ENCODE measurements around the gene CSNK1D. TPM values are rescaled to one million over a fixed set of nuclear protein-coding genes. Genes with fewer than 3 reads are reported as not detected.

The CSNK1D gene
- total RNA-seq, 2 experiments from 2014 or later, result 277 to 286 TPM

- intact Hi-C loops (cut with DNase I, micrococcal nuclease), result no loop called here
Measured at GRCh38 chr17:82250868-82251500, 22.5 kb downstream of the CSNK1D start.

GRCh38 chr17:82249896-82250581 is 23.5 kb downstream of the CSNK1D start:
- Histone ChIP-seq H3K4me1 (ENCODE audit: insufficient read depth, low read length) (peaks cover 26% of the 10 kb centered on the region), H3K27ac (ENCODE audit: low read depth in 1 of 2, low read length in 2 of 2) (no peak overlapping the region), H3K4me3 (ENCODE audit: low read length) (no peak overlapping the region), H3K9me3 (ENCODE audit: control insufficient read depth in 1 of 2, insufficient read depth in 1 of 2, low read length in 2 of 2) (peaks cover 0 to 18% of the 10 kb centered on the region in 2 experiments), H3K27me3 (ENCODE audit: control insufficient read depth in 1 of 2, insufficient read depth in 2 of 2, low read length in 2 of 2) (no peaks in the 10 kb centered on the region), H3K36me3 (ENCODE audit: insufficient read depth, low read length) (peaks cover 87% of the 10 kb centered on the region)
- Mint-ChIP-seq H3K9me3 (no peaks in the 10 kb centered on the region), H3K27me3 (no peaks in the 10 kb centered on the region), H3K4me3 (no peak overlapping the region), H3K4me1 (ENCODE audit: low read depth) (peaks cover 6% of the 10 kb centered on the region), H3K36me3 (ENCODE audit: low read depth) (peaks cover 73% of the 10 kb centered on the region), H3K27ac (no peak overlapping the region)
- intact Hi-C loops (cut with DNase I, micrococcal nuclease), result no loop called here
- ChIA-PET POLR2A (no interaction called here), CTCF (no interaction called here)
- DNase-seq, result no peak
- no peak for ATAC-seq (ENCODE audit: poor library complexity)
- no peak for TF ChIP-seq CTCF (IDR thresholded peaks at IDR 0.05)

More at GRCh38 chr17:82250868-82251500, 22.5 kb downstream of the CSNK1D start:
- H3K27me3 Mint-ChIP-seq, result no peaks in the 10 kb centered on the region
- no peaks in the 10 kb centered on the region for H3K9me3 Mint-ChIP-seq
- ChIA-PET CTCF (no interaction called here), POLR2A (no interaction called here)
- peaks cover 87% of the 10 kb centered on the region for H3K36me3 ChIP-seq (ENCODE audit: insufficient read depth, low read length)
- H3K27ac Mint-ChIP-seq, result peak overlapping the region; percentile 62
- peaks cover 11% of the 10 kb centered on the region for H3K4me1 Mint-ChIP-seq (ENCODE audit: low read depth)
- ATAC-seq (ENCODE audit: poor library complexity), result no peak
- peaks cover 26% of the 10 kb centered on the region for H3K4me1 ChIP-seq (ENCODE audit: insufficient read depth, low read length)
- H3K4me3 ChIP-seq (ENCODE audit: low read length), result no peak overlapping the region
- TF ChIP-seq CTCF (IDR thresholded peaks at IDR 0.05), result no peak
- H3K36me3 Mint-ChIP-seq (ENCODE audit: low read depth), result peaks cover 72% of the 10 kb centered on the region
- no peaks in the 10 kb centered on the region for H3K27me3 ChIP-seq (ENCODE audit: control insufficient read depth in 1 of 2, insufficient read depth in 2 of 2, low read length in 2 of 2)
- peaks cover 0 to 19% of the 10 kb centered on the region in 2 experiments for H3K9me3 ChIP-seq (ENCODE audit: control insufficient read depth in 1 of 2, insufficient read depth in 1 of 2, low read length in 2 of 2)
- DNase-seq, result peak in 1 of 14 experiments; percentile 6
- H3K4me3 Mint-ChIP-seq, result no peak overlapping the region
- no peak overlapping the region for H3K27ac ChIP-seq (ENCODE audit: low read depth in 1 of 2, low read length in 2 of 2)

- H3K27ac ChIP-seq (ENCODE audit: low read depth in 1 of 2, low read length in 2 of 2), result no peak overlapping the region
- DNase-seq, result no peak
- peaks cover 14% of the 10 kb centered on the region for H3K4me1 Mint-ChIP-seq (ENCODE audit: low read depth)
- peaks cover 83% of the 10 kb centered on the region for H3K36me3 Mint-ChIP-seq (ENCODE audit: low read depth)
- H3K4me3 Mint-ChIP-seq, result no peak overlapping the region
- ChIA-PET POLR2A (no interaction called here), CTCF (no interaction called here)
- H3K36me3 ChIP-seq (ENCODE audit: insufficient read depth, low read length), result peaks cover 96% of the 10 kb centered on the region
- H3K27me3 ChIP-seq (ENCODE audit: control insufficient read depth in 1 of 2, insufficient read depth in 2 of 2, low read length in 2 of 2), result no peaks in the 10 kb centered on the region
- no peak overlapping the region for H3K4me3 ChIP-seq (ENCODE audit: low read length)
- peak overlapping the region; percentile 53 for H3K27ac Mint-ChIP-seq
- intact Hi-C loops (cut with DNase I, micrococcal nuclease), result no loop called here
- no peaks in the 10 kb centered on the region for H3K27me3 Mint-ChIP-seq
- no peak for TF ChIP-seq CTCF (IDR thresholded peaks at IDR 0.05)
- peaks cover 0 to 8% of the 10 kb centered on the region in 2 experiments for H3K9me3 ChIP-seq (ENCODE audit: control insufficient read depth in 1 of 2, insufficient read depth in 1 of 2, low read length in 2 of 2)
- ATAC-seq (ENCODE audit: poor library complexity), result no peak
- no peaks in the 10 kb centered on the region for H3K9me3 Mint-ChIP-seq
- H3K4me1 ChIP-seq (ENCODE audit: insufficient read depth, low read length), result peaks cover 26% of the 10 kb centered on the region
Measured at GRCh38 chr17:82248815-82249674, 24.5 kb downstream of the CSNK1D start.
